Muscle layer of duodenum (tissue), 2 donors: ENCODE data around the gene MYCT1.
"Not testable (repeated sequence)": the region's sequence is repeated elsewhere in the genome, so short reads cannot be mapped to it uniquely, and the experiment has no call there.

Experiments used
- H3K27ac ChIP-seq: one replicate; pipeline ENCODE4 v1.7.0; 2013; ENCODE audit warnings: mild to moderate bottlenecking, low read length
- H3K27me3 ChIP-seq: one replicate; pipeline ENCODE4 v1.7.0; 2013; ENCODE audit warnings: low read depth, mild to moderate bottlenecking, control low read depth, low read length
- H3K36me3 ChIP-seq, 2 donors: one replicate each; pipeline ENCODE4 v1.7.0; 2013; ENCODE audit warnings: low read length in 2 of 2, control low read depth in 1 of 2, mild to moderate bottlenecking in 1 of 2; ENCODE audit not compliant: insufficient read depth in 2 of 2, control insufficient read depth in 1 of 2
- H3K4me1 ChIP-seq, 2 donors: one replicate each; pipeline ENCODE4 v1.7.0; 2013; ENCODE audit warnings: low read length in 2 of 2, mild to moderate bottlenecking in 2 of 2, control low read depth in 1 of 2, moderate library complexity in 1 of 2; ENCODE audit not compliant: insufficient read depth in 2 of 2, control insufficient read depth in 1 of 2
- H3K4me3 ChIP-seq, 2 donors: one replicate each; pipeline ENCODE4 v1.7.0; 2013; ENCODE audit warnings: low read length in 2 of 2, low read depth in 1 of 2, mild to moderate bottlenecking in 1 of 2
- H3K9me3 ChIP-seq, 2 donors: one replicate each; pipeline ENCODE4 v1.7.0; 2013; ENCODE audit warnings: low read length in 2 of 2, control low read depth in 1 of 2, mild to moderate bottlenecking in 1 of 2; ENCODE audit not compliant: control insufficient read depth in 1 of 2
- donor health status: healthy.

Gene MYCT1

GRCh38 chr6:152697634-152698033, at the start of gene MYCT1:
Gene MYCT1, plus strand, starts transcription at chr6:152697897. Its CDS starts 6 bp downstream, at chr6:152697903.
- no peaks in the 10 kb centered on the region for H3K27me3 ChIP-seq
- peak within 1 kb of the TSS; percentile 39 for H3K27ac ChIP-seq
- peak within 1 kb of the TSS in 1 of 2 donors; percentile 4 for H3K4me3 ChIP-seq
- no peaks in the 10 kb centered on the region for H3K4me1 ChIP-seq
- H3K9me3 ChIP-seq = no peaks in the 10 kb centered on the region
- no peaks in the 10 kb centered on the region for H3K36me3 ChIP-seq

- Histone ChIP-seq H3K4me3 (no peak overlapping the region), H3K36me3 (no peaks in the 10 kb centered on the region), H3K27me3 (no peaks in the 10 kb centered on the region), H3K9me3 (no peaks in the 10 kb centered on the region), H3K27ac (no peak overlapping the region), H3K4me1 (peaks cover 0 to 6% of the 10 kb centered on the region in 2 donors)
These were observed 49.6 kb upstream of the MYCT1 start for GRCh38 chr6:152648105-152648504.

- H3K27me3 ChIP-seq = no peaks in the 10 kb centered on the region
- peaks cover 0 to 6% of the 10 kb centered on the region in 2 donors for H3K4me1 ChIP-seq
- H3K9me3 ChIP-seq = no peaks in the 10 kb centered on the region
- H3K36me3 ChIP-seq = no peaks in the 10 kb centered on the region
- no peak overlapping the region for H3K27ac ChIP-seq
- no peak overlapping the region for H3K4me3 ChIP-seq
These were observed 45.7 kb upstream of the MYCT1 start for GRCh38 chr6:152651986-152652385.

GRCh38 chr6:152661776-152662175, 35.9 kb upstream of the MYCT1 start:
- H3K27me3 ChIP-seq = no peaks in the 10 kb centered on the region
- no peak overlapping the region for H3K4me3 ChIP-seq
- no peaks in the 10 kb centered on the region for H3K36me3 ChIP-seq
- H3K27ac ChIP-seq = no peak overlapping the region
- no peaks in the 10 kb centered on the region for H3K9me3 ChIP-seq
- H3K4me1 ChIP-seq = no peaks in the 10 kb centered on the region

- no peak overlapping the region for H3K4me3 ChIP-seq
- no peaks in the 10 kb centered on the region for H3K4me1 ChIP-seq
- H3K27ac ChIP-seq = no peak overlapping the region
- H3K27me3 ChIP-seq = no peaks in the 10 kb centered on the region
- no peaks in the 10 kb centered on the region for H3K9me3 ChIP-seq
- H3K36me3 ChIP-seq = no peaks in the 10 kb centered on the region
These were observed 27.8 kb upstream of the MYCT1 start for GRCh38 chr6:152669895-152670294.

GRCh38 chr6:152671171-152671570, 26.5 kb upstream of the MYCT1 start:
- no peaks in the 10 kb centered on the region for H3K27me3 ChIP-seq
- H3K27ac ChIP-seq = no peak overlapping the region
- H3K4me3 ChIP-seq = no peak overlapping the region
- no peaks in the 10 kb centered on the region for H3K36me3 ChIP-seq
- no peaks in the 10 kb centered on the region for H3K4me1 ChIP-seq
- no peaks in the 10 kb centered on the region for H3K9me3 ChIP-seq

- Histone ChIP-seq H3K4me3 (no peak overlapping the region), H3K27ac (no peak overlapping the region), H3K9me3 (no peaks in the 10 kb centered on the region), H3K27me3 (no peaks in the 10 kb centered on the region), H3K4me1 (no peaks in the 10 kb centered on the region), H3K36me3 (no peaks in the 10 kb centered on the region)
These were observed 24.5 kb upstream of the MYCT1 start for GRCh38 chr6:152673236-152673635.

- H3K36me3 ChIP-seq = no peaks in the 10 kb centered on the region
- H3K4me3 ChIP-seq = no peak overlapping the region
- H3K4me1 ChIP-seq = no peaks in the 10 kb centered on the region
- no peaks in the 10 kb centered on the region for H3K27me3 ChIP-seq
- no peaks in the 10 kb centered on the region for H3K9me3 ChIP-seq
- H3K27ac ChIP-seq = no peak overlapping the region
These were observed 17.5 kb upstream of the MYCT1 start for GRCh38 chr6:152680151-152680550.

GRCh38 chr6:152680879-152681517, 16.7 kb upstream of the MYCT1 start:
- Histone ChIP-seq H3K36me3 (no peaks in the 10 kb centered on the region), H3K4me3 (no peak overlapping the region), H3K4me1 (no peaks in the 10 kb centered on the region), H3K9me3 (no peaks in the 10 kb centered on the region), H3K27ac (no peak overlapping the region), H3K27me3 (no peaks in the 10 kb centered on the region)

GRCh38 chr6:152682141-152682540, 15.6 kb upstream of the MYCT1 start:
- Histone ChIP-seq H3K36me3 (no peaks in the 10 kb centered on the region), H3K27ac (no peak overlapping the region), H3K4me1 (no peaks in the 10 kb centered on the region), H3K4me3 (no peak overlapping the region), H3K27me3 (no peaks in the 10 kb centered on the region), H3K9me3 (no peaks in the 10 kb centered on the region)

GRCh38 chr6:152682935-152683334, 14.8 kb upstream of the MYCT1 start:
- H3K36me3 ChIP-seq, H3K9me3 ChIP-seq, H3K27me3 ChIP-seq, H3K4me1 ChIP-seq, H3K27ac ChIP-seq, H3K4me3 ChIP-seq: not testable (repeated sequence)

- no peaks in the 10 kb centered on the region for H3K4me1 ChIP-seq
- H3K27ac ChIP-seq = no peak overlapping the region
- H3K36me3 ChIP-seq = no peaks in the 10 kb centered on the region
- H3K27me3 ChIP-seq = no peaks in the 10 kb centered on the region
- H3K9me3 ChIP-seq = no peaks in the 10 kb centered on the region
- H3K4me3 ChIP-seq = no peak overlapping the region
These were observed 11.9 kb upstream of the MYCT1 start for GRCh38 chr6:152685819-152686218.
